Smooth muscle cell (in vitro differentiated cells): ENCODE results near the gene SDR9C7. TPM values are rescaled to one million over a fixed set of nuclear protein-coding genes. Genes with fewer than 3 reads are reported as not detected.
A peak's percentile ranks its signal among the peaks of the same experiment; 100 is the strongest.

Source experiments
- DNase-seq: peaks from one replicate; lab custom pipeline; 2025; ENCODE audit not compliant: unreplicated experiment; lab: John Stamatoyannopoulos, UW
- H2AFZ ChIP-seq: fragments of 200-600 bp; sonication (generic); 2 replicates; pipeline ENCODE4 v1.6.0; 2016; ENCODE audit warnings: antibody characterized with exemption, low read depth, mild to moderate bottlenecking
- H3F3A ChIP-seq: fragments of 200-600 bp; sonication (generic); 2 replicates; pipeline ENCODE4 v1.6.0; 2017; ENCODE audit warnings: antibody characterized with exemption, low read depth
- H3K27ac ChIP-seq: fragments of 200-600 bp; sonication (generic); 2 replicates; pipeline ENCODE4 v1.5.1; 2016; ENCODE audit warnings: low read depth, mild to moderate bottlenecking
- H3K27me3 ChIP-seq: fragments of 200-600 bp; sonication (generic); 2 replicates; pipeline ENCODE4 v1.6.1; 2016; ENCODE audit warnings: low read depth, mild to moderate bottlenecking
- H3K36me3 ChIP-seq: fragments of 200-600 bp; sonication (generic); 2 replicates; pipeline ENCODE4 v1.5.1; 2016; ENCODE audit warnings: low read depth
- H3K4me1 ChIP-seq: fragments of 200-600 bp; sonication (generic); 2 replicates; pipeline ENCODE4 v1.5.1; 2016; ENCODE audit warnings: low read depth
- H3K4me2 ChIP-seq: fragments of 200-600 bp; sonication (generic); 2 replicates; pipeline ENCODE4 v1.6.0; 2016; ENCODE audit warnings: mild to moderate bottlenecking
- H3K4me3 ChIP-seq: fragments of 200-600 bp; sonication (generic); 2 replicates; pipeline ENCODE4 v1.5.1; 2016; ENCODE audit warnings: mild to moderate bottlenecking
- H3K79me2 ChIP-seq: fragments of 200-600 bp; sonication (generic); 2 replicates; pipeline ENCODE4 v1.6.0; 2016; ENCODE audit warnings: low read depth, mild to moderate bottlenecking
- H3K9ac ChIP-seq: fragments of 200-600 bp; sonication (generic); 2 replicates; pipeline ENCODE4 v1.6.0; 2016; ENCODE audit warnings: low read depth
- H3K9me3 ChIP-seq: fragments of 200-600 bp; sonication (generic); replicated peaks from 2 replicates; pipeline ENCODE4 v1.5.1; 2016; ENCODE audit warnings: low read depth
- H4K20me1 ChIP-seq: fragments of 200-600 bp; sonication (generic); 2 replicates; pipeline ENCODE4 v1.6.0; 2016; ENCODE audit warnings: low read depth
- CTCF ChIP-seq: fragments of 200-600 bp; sonication (generic); IDR thresholded peaks from 2 replicates; pipeline ENCODE4 v1.5.1; 2017; ENCODE audit warnings: borderline replicate concordance, mild to moderate bottlenecking, antibody characterized with exemption; ENCODE audit not compliant: insufficient read depth, poor library complexity, severe bottlenecking
- WGBS: methylation state at CpG from one replicate; pipeline ENCODE4 v1.1.7; 2016; ENCODE audit warnings: low lambda C conversion rate; 5-methylcytosine and 5-hydroxymethylcytosine counted together
- polyA plus RNA-seq: library from polyadenylated mRNA; unstranded; fragments of >200 nt; fragmentation: Nextera tagmentation; extraction: Ambion mirVana; gene quantifications from 2 replicates; pipeline ENCODE4 v1.2.1, GENCODE V29; 2016
- total RNA-seq: library from RNA; depleted of rRNA; stranded (reverse); fragments of >200 nt; gene quantifications from 2 replicates; pipeline ENCODE4 v1.2.3, GENCODE V29; 2014

SDR9C7 gene
- total and polyA plus RNA-seq, 2 experiments from 2014 or later, result 0.83 to 1.1 TPM

DNA sequence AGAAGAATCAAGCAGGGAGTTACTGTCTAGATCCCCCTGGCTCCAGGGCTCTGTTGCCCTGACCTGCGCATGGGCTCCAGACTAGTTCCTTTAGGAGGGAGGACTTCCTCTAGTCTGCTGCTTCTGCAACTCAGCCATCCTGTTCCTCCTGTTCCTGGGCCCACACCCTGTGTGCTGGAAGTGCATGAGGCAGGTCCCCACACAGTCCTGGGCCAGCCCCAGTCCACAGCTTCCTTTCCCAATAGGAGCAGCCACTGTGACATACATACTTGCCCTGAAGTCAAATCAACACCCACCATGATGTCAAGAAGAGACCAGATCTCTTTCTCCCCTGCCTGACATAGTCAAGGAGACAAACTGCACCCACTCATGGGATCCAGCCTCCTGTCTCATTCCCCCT is 1.3 kb downstream of the SDR9C7 start:
- Histone ChIP-seq H3K4me1 (peaks cover 22% of the 10 kb centered on the region), H3K9me3 (no peaks in the 10 kb centered on the region), H2AFZ (peak overlapping the region; percentile 2), H3K4me3 (no peak overlapping the region), H3K36me3 (no peaks in the 10 kb centered on the region), H3K9ac (no peak overlapping the region), H3K27ac (peak overlapping the region; percentile 14), H3F3A (no peaks in the 10 kb centered on the region), H4K20me1 (no peaks in the 10 kb centered on the region), H3K4me2 (no peak overlapping the region), H3K27me3 (no peaks in the 10 kb centered on the region), H3K79me2 (no peaks in the 10 kb centered on the region)
- 100% methylated on average over 1 of the region's 1 CpG for WGBS
- no peak for TF ChIP-seq CTCF
- DNase-seq, result no peak

- Histone ChIP-seq H3K27me3 (no peaks in the 10 kb centered on the region), H3K4me3 (no peak overlapping the region), H2AFZ (peak overlapping the region; percentile 2), H3K27ac (peak overlapping the region; percentile 14), H3K9me3 (no peaks in the 10 kb centered on the region), H4K20me1 (no peaks in the 10 kb centered on the region), H3K4me1 (peaks cover 26% of the 10 kb centered on the region), H3K9ac (no peak overlapping the region), H3K36me3 (no peaks in the 10 kb centered on the region), H3F3A (no peaks in the 10 kb centered on the region), H3K79me2 (no peaks in the 10 kb centered on the region), H3K4me2 (peak overlapping the region; percentile 73)
- WGBS, result 71% methylated on average over 5 of the region's 5 CpGs
- DNase-seq, result no peak
- no peak for TF ChIP-seq CTCF
Observed at GRCh38 chr12:56932146-56932545, 2.1 kb downstream of the SDR9C7 start.

GRCh38 chr12:56931474-56931978 is 2.7 kb downstream of the SDR9C7 start:
- Histone ChIP-seq H4K20me1 (no peaks in the 10 kb centered on the region), H2AFZ (no peak overlapping the region), H3K4me3 (no peak overlapping the region), H3K9me3 (no peaks in the 10 kb centered on the region), H3K27ac (peak overlapping the region; percentile 34), H3F3A (no peaks in the 10 kb centered on the region), H3K79me2 (no peaks in the 10 kb centered on the region), H3K4me2 (peak overlapping the region; percentile 73), H3K9ac (no peak overlapping the region), H3K4me1 (peaks cover 26% of the 10 kb centered on the region), H3K27me3 (no peaks in the 10 kb centered on the region), H3K36me3 (no peaks in the 10 kb centered on the region)
- DNase-seq, result no peak
- TF ChIP-seq CTCF, result no peak
- 41% methylated on average over 2 of the region's 2 CpGs for WGBS

DNA sequence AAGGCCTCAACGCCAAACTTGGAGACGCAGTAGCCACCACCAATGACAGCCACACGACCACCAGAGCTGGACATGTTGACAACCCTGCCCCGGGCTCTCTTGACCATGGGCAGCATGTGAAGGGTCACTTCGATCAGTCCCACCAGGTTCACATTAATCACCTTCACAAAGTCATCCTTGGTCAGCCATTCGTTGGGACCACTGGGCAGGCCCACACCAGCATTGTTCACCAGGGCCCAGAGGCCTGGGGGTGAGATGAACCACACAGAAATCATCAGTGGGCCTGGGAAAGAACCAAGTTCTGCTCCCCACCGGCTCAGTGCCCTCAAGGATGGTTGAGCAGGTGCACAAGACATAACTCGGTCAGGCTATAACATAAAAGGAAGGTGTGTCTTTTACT is 4.0 kb downstream of the SDR9C7 start:
- Histone ChIP-seq H4K20me1 (no peaks in the 10 kb centered on the region), H3K9me3 (no peaks in the 10 kb centered on the region), H3K4me2 (no peak overlapping the region), H3K27ac (no peak overlapping the region), H3K9ac (no peak overlapping the region), H2AFZ (no peak overlapping the region), H3K36me3 (no peaks in the 10 kb centered on the region), H3K4me3 (no peak overlapping the region), H3F3A (no peaks in the 10 kb centered on the region), H3K4me1 (peaks cover 26% of the 10 kb centered on the region), H3K27me3 (no peaks in the 10 kb centered on the region), H3K79me2 (no peaks in the 10 kb centered on the region)
- no peak for DNase-seq
- WGBS, result 93% methylated on average over 8 of the region's 8 CpGs
- TF ChIP-seq CTCF, result no peak
